Measurements from ENCODE around the gene SLC30A2. TPM values are rescaled to one million over a fixed set of nuclear protein-coding genes. Genes with fewer than 3 reads are reported as not detected.

Gene SLC30A2
- total and polyA plus RNA-seq, 2 of the 13 experiments (the other 11 are each of a cell fraction or from before 2014, with no cell fraction given) = not detected

GRCh38 chr1:26019641-26020315, 26.1 kb downstream of the SLC30A2 start:
- H3K9ac ChIP-seq (ENCODE audit: insufficient read depth, low read depth, low read length) = no peak overlapping the region
- CTCF ChIA-PET (ENCODE audit: low intra/inter-chr PET ratio, low total read pairs) = no interaction called here
- H3K9me3 ChIP-seq (ENCODE audit: low read length) = no peaks in the 10 kb centered on the region
- H3K4me3 ChIP-seq (replicated peaks in 1 of 3; ENCODE audit: insufficient read depth in 1 of 3, low read depth in 2 of 3, low read length in 3 of 3) = peak overlapping the region in 1 of 3 experiments; percentile 4; a peak in 1 of 6 replicates
- no peak overlapping the region for H3K27ac ChIP-seq (ENCODE audit: extremely low read length, insufficient read depth, low read length)
- H3K27me3 ChIP-seq (ENCODE audit: control insufficient read depth in 1 of 2, insufficient read depth in 2 of 2, low read length in 2 of 2) = peaks cover 8 to 31% of the 10 kb centered on the region in 2 experiments
- H3K36me3 ChIP-seq (replicated peaks in 1 of 2; ENCODE audit: control insufficient read depth in 1 of 2, insufficient read depth in 2 of 2, low read length in 2 of 2) = no peaks in the 10 kb centered on the region
- BruUV-seq (replicated peaks) = no TSS peak
- 30% methylated on average over 8 of the region's 8 CpGs for WGBS (ENCODE audit: low lambda C conversion rate)
- peaks cover 90% of the 10 kb centered on the region for H3K4me1 ChIP-seq (ENCODE audit: insufficient read depth, low read length)
- H4K20me1 ChIP-seq (ENCODE audit: insufficient read depth, low read length) = no peaks in the 10 kb centered on the region
- peak overlapping the region; percentile 81 for H3K4me2 ChIP-seq (ENCODE audit: low read depth, low read length)
- no peak for ATAC-seq
- H3K79me2 ChIP-seq (ENCODE audit: insufficient read depth, low read length) = no peaks in the 10 kb centered on the region
- intact Hi-C loops (cut with micrococcal nuclease; ENCODE audit: unreplicated experiment) = no loop called here
- POLR2A ChIA-PET = no interaction called here
- no peak overlapping the region for H2AFZ ChIP-seq (ENCODE audit: low read length)
- FAIRE-seq = no peak
- in situ Hi-C loops (cut with HindIII; ENCODE audit: extremely low pct_ligation_motif_present, low pct_unique_long_range_greater_than_20kb) = no loop called here
- DNase-seq (ENCODE audit: low spot score) = no peak
- TF ChIP-seq LRRFIP1 (CRISPR knock-in tag; conservative IDR thresholded peaks at IDR 0.05) (no peak), SSRP1 (CRISPR knock-in tag; IDR thresholded peaks at IDR 0.05) (no peak), HDAC1 (CRISPR knock-in tag; IDR thresholded peaks at IDR 0.05) (no peak), SOX13 (IDR thresholded peaks at IDR 0.05) (no peak), SOX13 (CRISPR knock-in tag; conservative IDR thresholded peaks at IDR 0.05 in 1 of 2, IDR thresholded peaks at IDR 0.05 in 1 of 2) (no peak), RFX3 (CRISPR knock-in tag; IDR thresholded peaks at IDR 0.05) (no peak), ZBED4 (CRISPR knock-in tag; IDR thresholded peaks at IDR 0.05; ENCODE audit: borderline replicate concordance) (no peak), ZNF33A (CRISPR knock-in tag; IDR thresholded peaks at IDR 0.05; ENCODE audit: borderline replicate concordance) (no peak), ZNF230 (CRISPR knock-in tag; IDR thresholded peaks at IDR 0.05) (no peak), ZNF513 (CRISPR knock-in tag; conservative IDR thresholded peaks at IDR 0.05) (no peak), MED8 (CRISPR knock-in tag; IDR thresholded peaks at IDR 0.05; ENCODE audit: insufficient replicate concordance) (no peak), ZMAT3 (CRISPR knock-in tag; conservative IDR thresholded peaks at IDR 0.05) (no peak), CBX5 (CRISPR knock-in tag; IDR thresholded peaks at IDR 0.05; ENCODE audit: borderline replicate concordance) (no peak), ZSCAN21 (CRISPR knock-in tag; IDR thresholded peaks at IDR 0.05; ENCODE audit: borderline replicate concordance) (no peak)
- TF ChIP-seq, protein P1, sequence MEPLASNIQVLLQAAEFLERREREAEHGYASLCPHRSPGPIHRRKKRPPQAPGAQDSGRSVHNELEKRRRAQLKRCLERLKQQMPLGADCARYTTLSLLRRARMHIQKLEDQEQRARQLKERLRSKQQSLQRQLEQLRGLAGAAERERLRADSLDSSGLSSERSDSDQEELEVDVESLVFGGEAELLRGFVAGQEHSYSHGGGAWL (CRISPR knock-in tag; IDR thresholded peaks at IDR 0.05) = no peak
